MCF 10A (cell line): ENCODE results near the gene CADPS. TPM values are rescaled to one million over a fixed set of nuclear protein-coding genes. Genes with fewer than 3 reads are reported as not detected.

Source experiments
- BruUV-seq: library from RNA; stranded (reverse); fragments of 400-500 nt; replicated peaks from 2 replicates; lab custom pipeline; 2021; lab: Mats Ljungman, UMichigan
- CTCF ChIA-PET: fragments of 300-600 bp; sonication (Branson Sonifier 250); formaldehyde crosslinking; extraction: SDS; loops from one replicate; lab custom pipeline; 2021; ENCODE audit warnings: antibody characterized with exemption, inconsistent platforms; lab: Yijun Ruan, JAX
- POLR2A ChIA-PET: fragments of 300-600, 350-650 bp; sonication (Branson Sonifier 250); formaldehyde crosslinking; extraction: SDS; loops from one replicate; lab custom pipeline; 2020; ENCODE audit warnings: antibody characterized with exemption, inconsistent platforms; lab: Yijun Ruan, JAX
- DNase-seq: peaks from one replicate; pipeline ENCODE4 v3.0.0-alpha.2; 2018; ENCODE audit not compliant: unreplicated experiment
- H3K27ac Mint-ChIP-seq: one replicate; pipeline ENCODE4 v1.8.0; 2022; ENCODE audit warnings: mild to moderate bottlenecking, low read depth, mixed read lengths; ENCODE audit not compliant: unreplicated experiment
- H3K27me3 Mint-ChIP-seq: one replicate; pipeline ENCODE4 v1.8.0; 2022; ENCODE audit warnings: mixed read lengths; ENCODE audit not compliant: insufficient read depth, unreplicated experiment
- H3K36me3 Mint-ChIP-seq: one replicate; pipeline ENCODE4 v1.8.0; 2022; ENCODE audit warnings: mild to moderate bottlenecking, moderate library complexity, mixed read lengths; ENCODE audit not compliant: insufficient read depth, unreplicated experiment
- H3K4me1 Mint-ChIP-seq: one replicate; pipeline ENCODE4 v1.8.0; 2022; ENCODE audit warnings: mixed read lengths; ENCODE audit not compliant: insufficient read depth, unreplicated experiment
- H3K4me3 Mint-ChIP-seq: one replicate; pipeline ENCODE4 v1.8.0; 2022; ENCODE audit warnings: mild to moderate bottlenecking, moderate library complexity, mixed read lengths; ENCODE audit not compliant: unreplicated experiment
- H3K9me3 Mint-ChIP-seq: one replicate; pipeline ENCODE4 v1.8.0; 2022; ENCODE audit warnings: mixed read lengths; ENCODE audit not compliant: unreplicated experiment
- intact Hi-C: fragments of 100-400 bp; cut with micrococcal nuclease; formaldehyde crosslinking; loops from 2 replicates; pipeline ENCODE4 v1.14.1; 2022
- total RNA-seq: library from RNA; stranded (reverse); gene quantifications from 2 replicates; pipeline ENCODE4 v1.2.3, GENCODE V29; 2022
- TF ChIP-seq, protein P1 (sequence below): fragments of 200-600 bp; IDR thresholded peaks from one replicate; pipeline ENCODE4 v1.8.0; 2022; ENCODE audit warnings: antibody characterized with exemption, mild to moderate bottlenecking; ENCODE audit not compliant: unreplicated experiment

Gene CADPS
- total RNA-seq, 1 experiment from 2014 or later: not detected

DNA sequence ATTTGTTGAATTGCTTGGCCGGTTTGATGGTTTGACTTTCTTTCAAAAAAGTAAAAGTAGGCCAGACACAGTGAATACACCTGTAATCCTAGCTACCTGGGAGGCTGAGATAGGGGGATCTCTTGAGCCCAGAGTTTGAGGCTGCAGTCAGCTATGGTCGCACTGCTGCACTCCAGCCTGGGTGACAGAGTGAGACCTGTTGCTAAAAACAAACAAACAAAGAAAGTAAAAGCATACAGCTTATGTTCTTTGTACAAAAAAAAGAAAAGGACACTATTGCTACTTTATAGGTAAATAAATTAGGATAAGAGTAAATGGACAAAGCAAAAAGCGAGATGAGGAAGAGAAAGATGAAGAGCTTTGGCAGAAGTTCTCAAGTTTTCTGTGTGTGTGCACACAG lies 488.0 kb downstream of the CADPS start:
- DNase-seq: no peak
- intact Hi-C loops: no loop called here
- H3K27me3 Mint-ChIP-seq: peaks cover 100% of the 10 kb centered on the region
- H3K9me3 Mint-ChIP-seq: no peaks in the 10 kb centered on the region
- ChIA-PET CTCF (interaction anchor here (0.6 to 1.3 kb wide), 2 partner anchors 39 to 55 kb away, joined by 3 to 7 read pairs; no protein-coding TSS in a partner anchor), POLR2A (no interaction called here)
- no TSS peak for BruUV-seq
- TF ChIP-seq, protein P1, sequence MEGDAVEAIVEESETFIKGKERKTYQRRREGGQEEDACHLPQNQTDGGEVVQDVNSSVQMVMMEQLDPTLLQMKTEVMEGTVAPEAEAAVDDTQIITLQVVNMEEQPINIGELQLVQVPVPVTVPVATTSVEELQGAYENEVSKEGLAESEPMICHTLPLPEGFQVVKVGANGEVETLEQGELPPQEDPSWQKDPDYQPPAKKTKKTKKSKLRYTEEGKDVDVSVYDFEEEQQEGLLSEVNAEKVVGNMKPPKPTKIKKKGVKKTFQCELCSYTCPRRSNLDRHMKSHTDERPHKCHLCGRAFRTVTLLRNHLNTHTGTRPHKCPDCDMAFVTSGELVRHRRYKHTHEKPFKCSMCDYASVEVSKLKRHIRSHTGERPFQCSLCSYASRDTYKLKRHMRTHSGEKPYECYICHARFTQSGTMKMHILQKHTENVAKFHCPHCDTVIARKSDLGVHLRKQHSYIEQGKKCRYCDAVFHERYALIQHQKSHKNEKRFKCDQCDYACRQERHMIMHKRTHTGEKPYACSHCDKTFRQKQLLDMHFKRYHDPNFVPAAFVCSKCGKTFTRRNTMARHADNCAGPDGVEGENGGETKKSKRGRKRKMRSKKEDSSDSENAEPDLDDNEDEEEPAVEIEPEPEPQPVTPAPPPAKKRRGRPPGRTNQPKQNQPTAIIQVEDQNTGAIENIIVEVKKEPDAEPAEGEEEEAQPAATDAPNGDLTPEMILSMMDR: no peak
- no peaks in the 10 kb centered on the region for H3K4me1 Mint-ChIP-seq
- H3K36me3 Mint-ChIP-seq: peaks cover 6% of the 10 kb centered on the region
- H3K4me3 Mint-ChIP-seq: no peak overlapping the region
- H3K27ac Mint-ChIP-seq: no peak overlapping the region

DNA sequence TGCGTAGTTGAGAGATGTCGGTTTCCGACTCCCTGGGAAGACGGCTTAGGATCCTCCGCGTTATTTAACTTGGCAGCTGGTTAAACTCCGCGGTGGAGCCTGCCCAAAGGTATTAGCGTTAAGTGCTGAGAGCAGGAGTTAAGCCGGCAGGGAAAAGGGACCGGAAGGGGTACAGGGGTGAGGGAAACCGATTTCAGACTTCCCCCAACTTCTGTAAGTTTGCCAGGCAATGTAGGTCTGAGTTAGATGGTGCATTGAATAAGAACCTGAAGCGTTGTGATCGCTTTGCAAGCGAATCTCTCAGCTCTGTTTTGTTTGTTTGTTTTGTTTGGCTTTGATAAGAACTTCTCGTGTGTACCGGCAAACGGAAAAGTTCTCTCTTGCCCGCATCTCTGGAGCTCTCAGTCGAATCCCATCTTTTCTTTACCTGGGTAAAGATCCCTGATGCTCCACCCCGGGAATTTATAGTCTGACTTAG lies 495.9 kb downstream of the CADPS start:
- no TSS peak for BruUV-seq
- DNase-seq: no peak
- no peaks in the 10 kb centered on the region for H3K36me3 Mint-ChIP-seq
- intact Hi-C loops: no loop called here
- no peak overlapping the region for H3K27ac Mint-ChIP-seq
- H3K4me3 Mint-ChIP-seq: no peak overlapping the region
- ChIA-PET POLR2A (no interaction called here), CTCF (interaction anchor here (0.7 kb wide), 1 partner anchor 44 kb away, joined by 3 read pairs; no protein-coding TSS in a partner anchor)
- no peaks in the 10 kb centered on the region for H3K4me1 Mint-ChIP-seq
- TF ChIP-seq, protein P1: no peak
- no peaks in the 10 kb centered on the region for H3K9me3 Mint-ChIP-seq
- peaks cover 100% of the 10 kb centered on the region for H3K27me3 Mint-ChIP-seq

- Mint-ChIP-seq H3K27me3 (peaks cover 100% of the 10 kb centered on the region), H3K9me3 (no peaks in the 10 kb centered on the region), H3K4me3 (no peak overlapping the region), H3K4me1 (no peaks in the 10 kb centered on the region), H3K27ac (no peak overlapping the region), H3K36me3 (no peaks in the 10 kb centered on the region)
- intact Hi-C loops: no loop called here
- no TSS peak for BruUV-seq
- ChIA-PET POLR2A (no interaction called here), CTCF (no interaction called here)
- no peak for DNase-seq
- TF ChIP-seq, protein P1: no peak
Measured at GRCh38 chr3:62378921-62379320, 496.3 kb downstream of the CADPS start.

DNA sequence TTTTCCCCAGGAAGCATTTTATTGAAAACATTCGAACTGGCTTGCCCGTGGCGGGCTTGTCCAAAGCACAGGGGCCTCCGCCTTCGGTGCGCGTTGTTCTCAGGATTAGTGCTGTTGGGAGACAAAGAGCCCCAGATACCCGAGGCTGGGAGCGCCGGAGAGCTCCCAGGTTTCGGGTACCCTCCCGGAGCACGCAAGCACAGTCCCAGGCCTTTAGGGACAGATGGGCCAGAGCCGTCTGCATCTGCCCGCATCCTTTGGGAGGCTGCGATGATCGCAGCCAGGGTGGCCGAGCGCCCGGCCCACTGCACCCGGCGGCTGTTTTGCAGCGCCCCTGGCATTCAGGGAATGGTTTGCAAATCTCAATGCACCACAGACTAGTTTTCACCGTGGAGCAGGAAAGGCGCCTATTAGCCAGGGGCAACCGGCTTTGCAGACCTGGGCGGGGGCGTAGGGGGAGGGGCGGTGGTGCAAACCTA lies 496.9 kb downstream of the CADPS start:
- Mint-ChIP-seq H3K27ac (no peak overlapping the region), H3K36me3 (no peaks in the 10 kb centered on the region), H3K4me1 (no peaks in the 10 kb centered on the region), H3K9me3 (no peaks in the 10 kb centered on the region), H3K4me3 (no peak overlapping the region), H3K27me3 (peaks cover 98% of the 10 kb centered on the region)
- TF ChIP-seq, protein P1: no peak
- CTCF ChIA-PET: no interaction called here
- POLR2A ChIA-PET: no interaction called here
- no peak for DNase-seq
- BruUV-seq: no TSS peak
- intact Hi-C loops: no loop called here
